Measurements from ENCODE around the gene PPP1R12A.
"Not testable (repeated sequence)": the region's sequence is repeated elsewhere in the genome, so short reads cannot be mapped to it uniquely, and the experiment has no call there.

The PPP1R12A gene

DNA sequence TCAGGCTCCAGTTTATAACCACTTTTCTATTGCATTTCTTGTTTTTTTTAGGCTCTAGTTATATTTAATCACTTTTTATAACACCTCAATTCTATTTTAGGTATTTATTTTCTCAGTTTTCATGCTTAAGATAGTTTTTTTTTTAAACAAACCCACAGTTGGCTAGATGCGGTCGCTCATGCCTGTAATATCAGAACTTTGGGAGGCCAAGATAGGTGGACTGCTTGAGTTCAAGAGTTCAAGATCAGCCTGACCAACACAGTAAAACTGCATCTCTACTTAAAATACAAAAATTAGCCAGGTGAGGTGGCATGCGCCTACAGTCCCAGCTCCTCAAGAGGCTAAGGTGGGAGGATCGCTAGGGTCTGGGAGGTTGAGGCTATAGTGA lies 93.0 kb downstream of the PPP1R12A start:
- no peak for DNase-seq (ENCODE audit: low read depth, low spot score)

DNA sequence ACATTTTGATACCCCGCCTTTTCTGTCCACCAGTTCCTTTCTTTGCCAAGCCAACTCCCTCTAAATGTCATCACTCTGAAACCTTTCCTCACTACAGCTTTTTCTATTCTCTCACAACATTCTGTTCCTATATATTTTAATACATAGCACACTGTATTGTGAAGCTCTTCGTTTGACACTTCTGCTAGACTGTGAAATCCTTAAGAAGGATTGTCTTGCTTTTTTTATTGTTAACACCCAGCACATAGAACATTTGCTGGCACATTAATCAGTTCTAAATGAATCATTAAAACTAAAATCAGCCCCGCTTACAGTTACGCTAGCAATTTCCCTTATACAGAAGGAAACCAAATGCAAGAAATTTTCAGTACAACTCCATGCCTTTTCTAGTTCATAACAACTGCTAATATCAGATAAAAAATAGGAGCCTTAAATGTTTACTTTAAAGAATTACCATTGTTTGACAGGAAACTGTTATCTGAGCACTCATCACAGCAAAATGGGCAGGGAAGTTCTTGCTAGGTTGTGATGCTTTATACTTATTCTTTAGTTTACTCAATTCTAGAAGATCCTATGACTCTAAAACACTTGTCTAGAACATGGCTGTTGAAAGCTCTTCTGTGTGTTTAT lies 93.5 kb downstream of the PPP1R12A start:
- no peak for DNase-seq (ENCODE audit: low read depth, low spot score)

DNA sequence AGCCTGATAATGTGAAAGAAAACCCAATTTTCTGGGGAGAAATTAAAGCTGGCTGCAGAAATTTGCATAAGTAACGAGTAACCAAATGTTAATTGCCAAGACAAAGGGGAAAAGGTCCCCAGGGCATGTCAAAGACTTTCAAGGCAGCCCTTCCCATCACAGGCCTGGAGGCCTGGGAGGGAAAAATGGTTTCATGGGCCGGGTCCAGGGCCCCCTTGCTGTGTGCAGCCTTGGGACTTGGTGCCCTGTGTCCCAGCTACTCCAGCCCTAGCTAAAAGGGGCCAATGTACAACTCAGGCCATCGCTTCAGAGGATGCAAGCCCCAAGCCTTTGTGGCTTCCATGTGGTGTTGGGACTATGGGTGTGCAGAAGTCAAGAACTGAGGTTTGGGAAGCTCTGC lies 96.5 kb downstream of the PPP1R12A start:
- no peak for DNase-seq (ENCODE audit: low read depth, low spot score)

DNA sequence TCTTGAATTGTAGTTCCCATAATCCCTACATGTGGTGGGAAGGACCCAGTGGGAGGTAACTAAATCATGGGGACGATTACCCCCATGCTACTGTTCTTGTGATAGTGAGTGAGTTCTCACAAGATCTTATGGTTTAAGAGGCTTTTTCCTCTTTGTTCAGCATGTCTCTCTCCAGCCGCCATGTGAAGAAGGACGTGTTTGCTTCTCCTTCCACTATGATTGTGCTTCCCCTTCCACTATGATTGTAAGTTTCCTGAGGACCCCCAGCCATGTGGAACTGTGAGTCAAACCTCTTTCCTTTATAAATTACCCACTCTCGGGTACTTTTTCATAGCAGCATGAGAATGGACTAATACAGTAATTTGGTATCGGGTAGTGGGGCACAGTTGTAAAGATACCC lies 97.3 kb downstream of the PPP1R12A start:
- DNase-seq (ENCODE audit: low read depth, low spot score), result no peak

DNA sequence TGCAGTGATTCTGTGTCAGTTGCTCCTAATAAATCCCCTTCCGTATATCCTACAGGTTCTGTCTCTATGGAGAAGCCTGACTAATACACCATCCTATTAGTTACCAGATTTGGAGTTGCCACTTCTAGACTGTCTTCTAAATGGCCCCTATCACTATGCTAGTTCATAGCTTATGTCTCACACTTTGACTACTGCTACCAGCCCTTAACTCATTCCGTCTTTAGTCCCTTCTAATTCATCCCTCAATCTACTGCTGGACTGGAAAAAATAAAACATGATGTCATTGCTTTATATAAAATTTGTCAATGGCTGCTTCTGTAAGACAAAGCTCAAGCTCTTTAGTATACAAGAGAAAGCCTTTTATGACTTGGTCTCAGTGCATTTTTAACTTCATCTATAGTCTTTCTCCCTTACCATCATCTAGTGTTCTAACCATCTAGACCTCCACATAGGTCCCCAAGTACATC lies 99.5 kb downstream of the PPP1R12A start:
- DNase-seq (ENCODE audit: low read depth, low spot score), result no peak

DNA sequence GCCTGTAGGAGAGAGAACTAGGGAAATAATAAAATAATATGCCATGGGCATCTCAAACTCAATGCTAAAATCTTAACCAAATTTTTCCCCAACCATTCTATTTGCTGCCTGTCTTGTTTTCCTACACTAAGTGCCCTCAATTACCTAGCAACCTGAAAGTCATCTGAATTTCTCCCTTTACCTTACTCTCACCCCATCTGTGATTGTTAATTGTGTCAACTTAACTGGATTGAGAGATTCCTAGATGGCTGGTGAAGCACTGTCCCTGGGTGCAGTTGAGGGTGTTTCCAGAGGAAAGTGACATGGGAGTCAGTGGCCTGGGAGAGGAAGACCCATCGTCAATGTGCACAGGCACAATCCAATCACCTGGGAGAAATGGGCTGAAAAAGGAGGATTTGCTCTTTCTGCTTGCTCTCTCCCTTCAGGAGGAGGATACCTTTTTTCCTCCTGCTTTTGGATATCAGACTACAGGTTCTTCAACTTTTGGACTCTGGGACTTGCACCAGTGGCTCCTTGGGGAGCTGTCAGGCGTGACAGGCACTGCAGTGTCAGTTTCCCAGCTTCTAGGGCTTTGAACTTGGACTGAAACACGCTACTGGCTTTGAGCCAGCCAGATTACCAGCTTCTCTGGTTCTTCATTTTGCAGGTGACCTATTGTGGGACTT lies 100.1 kb downstream of the PPP1R12A start:
- DNase-seq (ENCODE audit: low read depth, low spot score), result no peak

DNA sequence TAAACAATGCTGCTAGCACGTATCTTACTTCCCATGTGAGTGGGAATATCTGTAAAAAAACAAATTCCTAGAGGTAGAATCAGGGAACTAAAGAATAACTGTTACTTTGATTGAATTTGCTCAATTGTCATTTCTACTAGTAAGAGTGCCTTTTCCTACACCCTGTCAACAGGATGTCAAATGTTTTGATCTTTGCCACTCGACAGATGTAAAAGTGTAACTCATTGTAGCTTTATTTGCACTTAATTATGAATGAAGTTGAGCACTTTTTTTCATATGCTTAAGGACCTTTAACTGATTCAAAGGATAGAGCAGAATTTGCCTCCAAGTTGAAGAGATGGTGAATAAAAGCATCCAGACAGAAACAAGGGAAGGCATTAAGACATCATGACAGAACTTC lies 104.5 kb downstream of the PPP1R12A start:
- DNase-seq (ENCODE audit: low read depth, low spot score), result no peak

DNA sequence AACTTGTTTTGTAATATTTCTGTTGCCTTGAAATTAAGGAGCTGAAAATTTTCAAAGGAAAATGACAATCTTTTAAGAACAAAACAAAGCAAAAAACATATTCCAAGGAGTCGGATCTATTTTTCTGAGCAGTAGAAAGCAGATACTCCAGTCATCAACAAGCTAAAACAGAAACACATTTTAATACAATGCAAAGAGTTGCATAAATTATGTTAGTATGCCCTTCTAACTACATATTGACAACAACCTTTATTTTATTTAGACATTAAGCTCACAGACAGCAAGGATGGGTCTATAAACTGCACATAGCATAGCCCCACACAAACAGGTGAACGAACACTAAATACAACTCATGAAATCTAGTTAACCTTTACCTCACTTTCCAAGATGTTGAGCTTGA lies 106.0 kb downstream of the PPP1R12A start:
- no peak for DNase-seq (ENCODE audit: low read depth, low spot score)

DNA sequence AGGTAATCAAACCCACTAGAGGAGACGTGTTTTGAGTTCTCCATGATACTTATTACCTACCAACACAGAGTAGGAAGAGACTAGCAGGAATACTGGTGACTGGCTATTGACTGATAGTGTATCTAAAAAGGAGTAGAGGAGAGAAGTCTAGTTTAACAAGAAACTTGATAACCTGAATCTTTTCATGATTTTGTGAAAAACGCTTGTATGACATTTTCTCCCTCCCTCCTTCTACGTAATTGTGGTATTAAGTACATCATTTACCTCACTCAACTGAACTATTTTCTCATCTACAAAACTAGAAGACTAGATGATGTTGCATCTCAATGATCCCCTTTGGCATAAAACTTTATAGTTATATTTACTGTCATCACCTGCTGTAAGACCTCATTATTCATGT lies 107.4 kb downstream of the PPP1R12A start:
- DNase-seq (ENCODE audit: low read depth, low spot score), result no peak

DNA sequence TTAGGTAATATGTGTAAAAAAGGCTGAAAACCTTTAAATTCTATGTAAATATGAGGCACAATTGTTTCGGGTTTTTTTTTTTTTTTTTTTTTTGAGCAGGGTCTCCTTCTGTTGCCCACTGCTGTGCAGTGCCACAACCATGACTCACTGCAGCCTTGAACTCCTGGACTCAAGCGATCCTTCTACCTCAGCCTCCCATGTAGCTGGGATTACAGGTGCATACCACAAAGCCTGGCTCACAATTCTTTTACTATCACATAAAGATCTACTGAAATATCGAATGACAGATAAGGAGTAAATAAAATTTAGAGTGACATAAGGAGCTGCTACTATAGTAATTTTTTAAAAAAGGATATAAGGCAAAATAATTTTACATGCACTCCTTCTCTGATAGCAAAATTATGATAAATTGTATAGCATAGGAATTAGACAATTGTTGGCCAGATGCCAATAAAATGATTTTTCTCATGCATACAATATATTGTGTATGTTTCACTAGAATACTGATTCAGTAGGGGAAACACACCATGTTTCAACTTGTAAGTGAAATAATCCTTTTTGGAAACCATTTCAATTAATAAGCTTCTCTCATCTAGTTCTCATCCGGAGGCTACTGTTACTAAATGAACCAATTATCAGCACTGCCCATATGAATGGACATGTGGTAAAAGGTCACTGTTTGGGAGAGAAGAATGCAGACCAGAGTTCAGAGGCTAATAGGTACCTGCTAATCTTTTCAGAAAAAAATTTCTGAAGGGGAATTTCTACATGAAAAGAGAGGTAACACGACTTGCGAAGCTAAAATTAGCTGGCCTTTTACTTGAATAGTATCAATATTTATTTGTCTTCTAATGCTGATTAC lies 108.4 kb downstream of the PPP1R12A start:
- no peak for DNase-seq (ENCODE audit: low read depth, low spot score)

DNA sequence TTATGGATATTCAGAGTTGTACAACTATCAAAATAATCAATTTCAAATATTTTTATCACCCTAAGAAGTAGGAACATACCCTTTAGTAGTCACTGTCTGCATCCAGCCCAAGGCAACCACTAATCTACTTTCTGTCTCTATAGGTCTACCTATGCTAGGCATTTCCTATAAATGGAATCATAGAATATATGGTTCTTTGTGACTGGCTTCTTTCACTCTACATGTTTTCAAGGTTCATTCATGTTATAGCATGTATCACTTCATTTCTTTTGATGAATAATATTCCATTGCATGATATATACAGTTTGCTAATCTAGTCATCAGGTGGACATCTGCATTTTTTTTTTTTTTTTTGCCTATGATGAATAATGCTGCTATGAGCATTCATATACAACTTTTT lies 112.4 kb downstream of the PPP1R12A start:
- DNase-seq (ENCODE audit: low read depth, low spot score), result no peak

DNA sequence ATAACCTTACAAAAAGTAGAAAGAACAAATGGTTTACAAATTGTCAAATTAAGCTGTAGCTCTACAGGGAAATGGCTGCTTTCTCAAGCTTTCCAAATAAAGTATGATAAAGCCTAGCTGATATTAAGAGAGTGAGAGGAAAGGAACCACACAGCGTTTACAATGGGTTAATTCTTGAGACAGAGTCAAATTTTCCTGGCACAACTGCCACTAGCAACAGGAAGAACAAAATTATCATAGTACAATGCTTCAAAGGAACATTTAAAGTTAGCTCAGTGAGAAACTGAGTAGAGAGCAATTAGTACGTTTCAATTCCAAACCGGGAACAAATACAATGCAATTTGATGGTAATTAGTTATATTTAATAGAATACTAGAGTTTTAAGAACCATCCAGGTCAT lies 116.0 kb downstream of the PPP1R12A start:
- DNase-seq (ENCODE audit: low read depth, low spot score), result no peak

DNA sequence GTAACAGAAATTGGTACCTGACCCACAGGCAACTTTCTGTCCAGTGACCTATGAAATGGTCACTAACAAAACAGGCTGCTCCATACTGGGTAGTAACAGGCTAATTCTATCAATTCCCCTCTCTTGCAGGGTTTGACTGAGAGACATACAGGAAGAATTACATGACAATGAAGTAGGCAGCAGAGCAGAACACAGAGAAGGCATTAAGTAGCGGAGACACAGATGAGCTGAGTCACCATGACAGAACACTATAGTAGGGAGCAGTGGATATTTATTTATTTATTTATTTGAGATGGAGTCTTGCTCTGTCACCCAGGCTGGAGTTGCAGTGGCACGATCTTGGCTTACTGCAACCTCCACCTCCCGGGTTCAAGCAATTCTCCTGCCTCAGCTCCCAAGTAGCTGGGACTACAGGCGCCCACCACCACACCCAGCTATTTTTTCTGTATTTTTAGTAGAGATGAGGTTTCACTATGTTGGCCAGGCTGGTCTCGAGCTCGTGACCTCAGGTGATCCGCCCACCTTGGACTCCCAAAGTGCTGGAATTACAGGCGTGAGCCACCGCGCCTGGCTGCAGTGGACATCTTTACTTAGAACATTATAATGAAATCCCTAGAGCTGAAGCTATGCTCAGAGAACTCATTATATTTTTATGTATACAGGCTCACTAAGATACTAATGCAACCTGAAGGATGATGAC lies 150.4 kb downstream of the PPP1R12A start:
- DNase-seq (ENCODE audit: low read depth, low spot score), result not testable (repeated sequence)

DNA sequence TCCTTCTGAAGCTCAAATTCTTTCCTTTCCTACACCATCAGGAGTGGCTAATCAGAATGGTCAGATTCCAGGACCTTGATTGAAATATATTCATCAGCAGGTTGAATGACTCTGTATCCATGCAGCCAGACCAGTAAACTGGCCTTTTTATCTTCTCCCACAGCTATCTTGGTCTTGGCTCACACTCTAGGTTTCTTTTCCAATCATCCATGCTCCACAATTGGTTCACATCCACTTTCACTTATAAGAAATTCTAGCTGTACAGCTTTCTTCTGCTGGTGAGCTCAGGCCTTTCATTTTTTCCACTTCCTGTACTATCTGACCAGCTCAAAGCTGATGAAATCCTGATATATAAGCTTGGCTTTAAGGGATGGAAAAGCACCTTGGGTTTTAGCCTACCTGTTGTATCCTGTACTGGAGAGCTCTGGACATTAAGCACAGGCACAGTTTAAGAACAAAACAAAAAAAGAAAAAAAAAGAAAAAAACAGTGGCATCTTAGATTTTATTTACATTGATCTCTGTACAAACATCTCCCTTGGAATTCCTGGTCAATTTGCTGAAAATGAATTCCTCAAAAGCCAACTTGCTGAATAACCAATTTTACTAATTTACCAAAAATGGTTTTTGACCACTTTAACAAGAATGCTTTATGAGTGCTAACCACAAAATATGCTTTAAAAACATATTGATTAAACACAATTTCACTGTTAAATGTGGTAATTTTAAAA lies 152.6 kb downstream of the PPP1R12A start:
- DNase-seq (ENCODE audit: low read depth, low spot score), result no peak

DNA sequence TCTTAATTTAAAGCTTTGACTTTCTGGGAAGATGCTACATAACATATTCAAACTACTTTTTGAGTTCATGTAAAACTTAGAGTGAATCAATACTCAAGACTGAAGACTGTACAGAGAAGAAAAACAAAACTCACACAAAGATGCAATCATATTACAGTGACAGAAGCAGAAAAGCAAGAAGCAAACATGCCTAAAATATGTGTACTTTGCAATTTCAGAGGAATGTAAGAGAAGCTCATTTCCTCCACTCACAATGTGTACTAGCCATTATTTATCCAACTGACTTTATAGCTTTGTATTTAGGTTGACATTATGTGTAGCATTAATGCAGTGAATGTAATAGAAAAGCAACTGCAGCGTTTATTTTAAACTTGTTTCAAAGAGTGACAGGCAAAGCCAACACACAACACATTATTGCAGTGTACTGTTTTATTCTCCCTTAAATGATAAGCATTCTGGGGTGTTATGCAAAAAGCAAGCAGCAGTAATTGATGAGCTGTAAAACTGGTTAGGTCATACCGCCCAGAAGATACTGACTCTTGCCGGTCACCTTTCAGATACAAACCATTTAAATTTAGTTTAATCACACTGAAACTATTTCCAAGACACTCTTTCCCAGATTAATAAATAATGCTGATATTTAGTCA lies 156.0 kb downstream of the PPP1R12A start:
- no peak for DNase-seq (ENCODE audit: low read depth, low spot score)

DNA sequence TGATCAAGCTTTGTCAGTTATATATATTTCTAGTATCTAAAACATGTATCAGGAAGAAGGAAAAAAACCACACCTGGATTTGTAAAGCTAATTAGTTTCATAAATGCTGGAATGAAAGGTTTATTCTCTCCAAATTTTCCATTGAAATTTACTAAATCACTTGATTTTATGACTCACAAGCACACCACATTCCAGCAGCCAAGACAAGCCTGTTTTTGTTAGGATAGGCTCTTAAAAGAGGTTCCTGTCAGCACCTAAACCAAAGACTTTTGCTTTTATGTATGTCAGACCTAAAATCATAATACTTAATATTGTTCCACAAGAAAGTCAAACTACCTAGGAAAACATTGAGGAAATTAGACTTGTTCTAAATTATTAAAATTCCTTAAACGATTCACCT lies 158.8 kb downstream of the PPP1R12A start:
- no peak for DNase-seq (ENCODE audit: low read depth, low spot score)

DNA sequence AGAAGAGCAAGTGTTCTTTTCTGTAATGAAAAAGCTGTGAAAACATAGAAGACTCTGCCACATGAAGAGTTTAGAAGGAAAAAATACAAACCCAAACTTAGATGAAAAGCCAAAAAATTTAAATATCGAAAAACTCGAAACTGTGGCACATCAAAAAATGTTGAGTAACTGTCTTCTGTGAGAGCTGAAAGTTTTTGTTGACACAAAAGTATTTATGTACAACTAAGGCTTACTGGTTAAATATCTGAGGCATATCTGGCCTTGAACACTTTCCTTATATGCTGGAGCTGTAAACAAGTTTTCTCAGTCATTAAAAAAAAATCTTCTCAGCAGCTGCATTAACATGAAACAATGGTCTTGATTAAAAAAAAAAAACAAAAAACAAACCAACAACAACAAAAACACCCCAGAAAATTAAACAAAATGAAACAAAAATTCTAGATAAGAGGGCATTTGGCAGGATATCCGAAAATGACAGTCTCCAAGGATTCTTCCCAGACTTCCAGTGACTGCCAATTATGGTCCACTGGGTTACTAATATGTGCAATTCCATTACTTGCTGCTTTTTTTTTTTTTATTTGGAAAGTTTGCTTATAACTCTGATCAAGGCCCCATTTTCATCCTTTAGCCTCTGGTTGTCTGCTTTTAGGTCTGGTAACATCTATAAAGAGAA lies 159.4 kb downstream of the PPP1R12A start:
- DNase-seq (ENCODE audit: low read depth, low spot score), result no peak

DNA sequence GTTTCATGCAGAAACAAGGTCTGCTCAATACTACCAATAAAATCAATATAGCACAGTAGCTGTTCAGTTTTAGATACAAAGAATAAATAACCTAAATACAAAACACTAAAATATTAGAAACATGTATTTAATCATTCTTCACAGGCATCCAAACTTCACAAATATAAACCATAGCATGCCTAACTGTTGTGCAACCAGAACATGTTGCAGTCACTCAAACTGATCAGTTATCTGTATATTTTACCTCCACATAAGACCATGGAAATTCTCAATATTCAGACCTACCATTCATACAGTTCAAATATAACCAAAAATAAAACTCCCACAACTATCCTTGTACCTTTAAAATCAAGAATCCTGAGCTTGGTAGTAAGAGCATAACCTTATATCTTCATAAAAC lies 161.0 kb downstream of the PPP1R12A start:
- DNase-seq (ENCODE audit: low read depth, low spot score), result no peak

DNA sequence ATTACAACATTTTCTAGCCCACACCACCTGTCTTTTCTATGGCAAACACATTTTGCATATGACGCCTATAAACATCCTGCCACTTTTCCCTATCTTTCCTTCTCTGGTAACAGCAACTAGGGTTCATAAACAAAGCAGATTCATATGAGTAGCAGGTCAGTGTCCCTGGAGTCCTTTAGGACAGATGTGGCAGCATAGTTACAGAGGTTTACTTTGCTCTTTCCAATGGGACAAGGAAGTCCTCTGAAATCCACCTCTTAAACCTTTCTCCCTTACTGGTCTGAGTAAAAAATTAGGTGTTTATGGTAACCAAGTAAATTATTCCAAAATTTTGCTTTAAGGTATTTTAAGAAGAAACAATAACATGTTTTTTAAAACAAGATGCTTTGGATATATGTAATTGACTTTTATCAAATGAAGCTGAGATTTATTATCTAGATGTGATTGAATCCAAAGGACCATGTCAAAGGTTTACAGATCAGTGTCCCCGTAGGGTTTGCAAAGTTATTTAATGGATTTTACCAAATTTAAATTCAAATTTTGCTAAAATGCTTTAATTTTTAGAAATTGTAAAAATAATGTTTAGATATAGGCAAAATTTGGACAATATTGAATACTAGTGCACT lies 164.9 kb downstream of the PPP1R12A start:
- no peak for DNase-seq (ENCODE audit: low read depth, low spot score)

All from smooth muscle cell of the brain vasculature (primary cell).